Hematopoietic multipotent progenitor cell treated with erythropoietin and hydrocortisone succinate and interleukin-3 and kit ligand, for 17 days (in vitro differentiated cells): Measurements from ENCODE around the gene SNTA1.
"Not testable (repeated sequence)": the region's sequence is repeated elsewhere in the genome, so short reads cannot be mapped to it uniquely, and the experiment has no call there.

Experiments used
- DNase-seq: peaks from one replicate; pipeline ENCODE4 v3.0.0-alpha.2; 2015; ENCODE audit warnings: low spot score

Gene SNTA1

GRCh38 chr20:33443512-33444239, at the start of gene SNTA1:
SNTA1 (minus strand) TSS chr20:33443763; CDS start chr20:33443620, 143 bp downstream.
- DNase-seq, result peak; percentile 73

GRCh38 chr20:33490934-33491656, 47.5 kb upstream of the SNTA1 start:
- no peak for DNase-seq

DNA sequence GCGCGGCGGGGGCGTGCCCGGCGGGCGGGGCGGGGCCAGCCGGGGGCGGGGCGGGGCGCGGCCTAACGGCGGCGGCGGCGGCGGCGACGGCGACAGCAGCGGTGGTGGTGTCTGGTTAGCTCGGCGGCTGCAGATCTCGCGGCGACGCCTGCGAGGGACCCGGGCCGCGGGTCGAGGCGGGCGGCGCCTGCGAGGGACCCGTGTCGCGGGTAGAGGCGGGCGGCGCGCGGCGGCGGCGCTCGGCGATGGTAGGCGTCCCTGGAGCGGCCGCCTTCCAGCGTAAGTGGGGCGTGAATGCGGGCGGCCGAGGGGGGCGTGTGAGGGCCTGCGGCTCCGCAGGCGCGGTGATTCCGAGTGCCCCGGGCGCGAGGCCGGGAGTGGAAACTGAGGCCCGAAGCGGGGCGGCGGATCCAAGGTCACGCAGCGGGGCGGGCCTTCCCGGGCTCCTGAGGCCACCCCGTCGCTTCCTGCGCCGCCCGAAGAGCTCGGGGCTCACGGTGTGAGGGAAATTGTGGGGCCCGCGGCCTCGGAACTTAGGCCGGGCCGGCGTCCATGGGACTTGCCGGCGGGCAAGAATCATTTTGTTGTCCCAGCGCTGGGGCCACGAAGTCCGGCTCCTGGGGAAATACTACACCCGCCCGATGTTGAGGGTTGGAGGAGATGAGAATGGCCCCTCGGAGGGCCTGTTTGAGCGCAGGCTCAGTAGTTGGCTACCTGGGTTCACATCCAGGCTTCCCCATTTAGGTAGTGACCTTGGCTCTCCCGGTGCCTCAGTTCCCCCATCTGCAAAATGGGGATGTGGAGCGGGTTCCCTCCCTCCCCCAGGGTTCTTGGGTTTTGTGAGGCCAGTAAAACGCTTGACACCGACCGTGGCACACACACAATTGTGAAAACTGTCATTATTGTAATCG, 46.7 kb upstream of the SNTA1 start, which contains the start of gene CBFA2T2:
TSS of gene CBFA2T2 (plus strand) at position 74 of the 911 bp plus-strand sequence. CDS start at position 246, 172 bp downstream.
- no peak for DNase-seq

DNA sequence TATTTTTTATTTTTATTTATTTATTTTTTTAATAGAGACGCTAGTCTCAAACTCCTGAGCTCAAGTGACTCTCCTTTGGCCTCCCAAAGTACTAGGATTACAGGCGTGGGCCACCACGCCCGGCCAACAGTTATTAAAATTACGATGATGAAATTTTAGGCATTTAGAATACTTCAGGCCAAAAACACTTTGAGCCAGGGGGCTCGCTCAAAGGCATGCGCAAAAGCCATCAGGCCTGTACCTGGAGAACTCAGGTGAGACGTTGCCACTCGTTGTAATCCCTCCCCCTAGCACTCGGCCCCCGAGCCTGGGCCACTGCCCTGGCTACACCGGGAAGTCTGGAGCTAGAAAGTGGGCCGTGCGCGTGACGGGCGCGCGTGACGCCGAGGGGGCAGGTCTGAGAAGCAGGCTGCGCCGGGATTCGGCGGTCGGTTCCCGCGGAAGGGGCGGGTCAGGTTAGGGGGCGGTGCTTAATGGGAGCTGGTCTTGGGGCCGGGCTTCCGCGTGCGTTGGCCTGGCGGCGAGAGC, 46.0 kb upstream of the SNTA1 start:
- DNase-seq, result peak; percentile 97

- not testable (repeated sequence) for DNase-seq
Measured at GRCh38 chr20:33488661-33489494, 45.3 kb upstream of the SNTA1 start.

DNA sequence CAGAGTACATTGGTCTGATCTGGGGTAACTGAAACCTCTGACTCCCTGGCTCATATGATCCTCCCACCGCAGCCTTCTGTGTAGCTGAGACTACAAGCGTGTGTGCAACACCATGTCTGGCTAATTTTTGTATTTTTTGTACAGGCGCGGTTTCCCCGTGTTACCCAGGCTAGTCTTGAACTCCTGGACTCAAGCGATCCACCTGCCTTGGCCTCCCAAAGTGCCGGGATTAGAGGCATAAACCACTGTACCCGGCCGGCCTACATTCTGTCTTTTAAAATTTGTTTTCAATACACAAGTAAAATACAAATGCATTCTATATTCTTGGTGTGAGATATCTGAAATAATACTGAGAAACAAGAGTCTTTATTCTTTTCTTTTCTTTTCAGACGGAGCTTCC, 44.6 kb upstream of the SNTA1 start:
- no peak for DNase-seq

DNA sequence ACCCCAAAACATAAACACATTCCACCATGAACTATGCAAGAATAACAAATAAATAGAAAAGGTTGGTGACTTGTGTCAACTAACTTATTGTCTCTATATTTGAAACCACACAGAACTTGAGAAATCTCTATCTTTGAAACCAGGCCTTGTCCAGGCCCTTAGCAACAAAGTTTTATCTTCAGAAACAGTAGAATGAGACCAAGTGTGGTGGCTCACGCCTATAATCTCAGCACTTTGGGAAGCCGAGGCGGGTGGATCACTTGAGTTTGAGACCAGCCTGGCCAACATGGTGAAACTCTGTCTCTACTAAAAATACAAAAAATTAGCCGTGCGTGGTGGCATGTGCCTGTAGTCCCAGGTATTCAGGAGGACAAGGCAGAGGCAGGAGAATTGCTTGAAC, 39.6 kb upstream of the SNTA1 start:
- DNase-seq, result not testable (repeated sequence)

DNA sequence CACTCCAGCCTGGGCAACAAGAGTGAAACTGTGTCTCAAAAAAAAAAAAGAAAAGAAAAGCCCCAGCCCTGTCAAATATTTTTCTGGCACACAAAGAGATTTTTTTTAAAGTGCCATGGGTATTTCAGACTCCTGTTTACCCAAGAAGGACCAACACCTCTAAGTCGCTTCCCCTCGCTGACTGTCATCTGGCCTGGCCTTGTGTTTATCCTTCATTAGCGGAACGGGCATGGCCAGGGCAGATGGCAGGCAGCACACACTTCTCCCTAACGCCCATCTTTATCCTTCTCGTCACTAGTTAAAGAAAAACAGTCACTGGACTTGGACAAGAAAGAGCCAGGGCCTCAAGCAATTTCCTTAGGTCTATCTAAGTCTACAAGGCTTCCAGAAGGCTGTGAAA, 39.0 kb upstream of the SNTA1 start:
- DNase-seq, result no peak

DNA sequence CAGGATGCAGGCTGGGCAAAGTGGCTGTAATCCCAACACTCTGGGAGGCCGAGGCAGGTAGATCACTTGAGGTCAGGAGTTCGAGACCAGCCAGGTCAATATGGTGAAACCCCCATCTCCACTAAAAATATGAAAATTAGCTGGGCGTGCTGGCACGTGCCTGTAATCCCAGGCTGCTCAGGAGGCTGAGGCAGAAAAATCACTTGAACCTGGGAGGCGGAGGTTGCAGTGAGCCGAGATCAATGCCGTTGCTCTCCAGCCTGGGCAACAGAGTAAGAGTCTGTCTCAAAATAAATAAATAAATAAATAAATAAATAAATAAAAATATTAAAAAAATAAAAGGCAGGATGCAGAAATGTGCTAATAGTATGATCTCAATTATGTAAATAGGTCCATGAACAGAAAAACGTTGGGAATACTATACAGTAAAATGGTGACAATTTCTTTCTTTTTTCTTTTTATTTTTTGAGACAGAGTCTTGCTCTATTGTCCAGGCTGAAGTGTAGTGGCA, 37.9 kb upstream of the SNTA1 start:
- no peak for DNase-seq

DNA sequence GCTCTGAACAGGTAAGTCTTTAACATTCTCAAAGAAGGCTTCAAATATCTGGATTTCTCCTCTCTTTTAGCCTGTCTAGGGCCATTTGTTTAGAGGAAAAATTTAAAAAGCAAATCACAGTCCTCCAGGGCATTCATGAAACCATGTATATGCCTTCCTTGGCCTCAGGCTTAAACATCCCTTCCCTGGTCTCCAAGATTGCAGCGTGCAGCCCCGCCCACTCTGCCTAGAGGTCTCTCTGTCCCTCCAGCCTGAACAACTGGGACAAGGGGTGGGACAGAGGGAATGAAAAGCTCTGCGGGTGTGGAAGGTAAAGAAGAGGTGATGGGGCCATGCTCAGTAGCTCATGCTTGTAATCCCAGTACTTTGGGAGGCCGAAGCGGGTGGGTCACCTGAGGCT, 36.5 kb upstream of the SNTA1 start:
- no peak for DNase-seq

GRCh38 chr20:33477386-33478234, 34.0 kb upstream of the SNTA1 start:
- DNase-seq, result no peak

GRCh38 chr20:33475381-33476152, 32.0 kb upstream of the SNTA1 start:
- no peak for DNase-seq

DNA sequence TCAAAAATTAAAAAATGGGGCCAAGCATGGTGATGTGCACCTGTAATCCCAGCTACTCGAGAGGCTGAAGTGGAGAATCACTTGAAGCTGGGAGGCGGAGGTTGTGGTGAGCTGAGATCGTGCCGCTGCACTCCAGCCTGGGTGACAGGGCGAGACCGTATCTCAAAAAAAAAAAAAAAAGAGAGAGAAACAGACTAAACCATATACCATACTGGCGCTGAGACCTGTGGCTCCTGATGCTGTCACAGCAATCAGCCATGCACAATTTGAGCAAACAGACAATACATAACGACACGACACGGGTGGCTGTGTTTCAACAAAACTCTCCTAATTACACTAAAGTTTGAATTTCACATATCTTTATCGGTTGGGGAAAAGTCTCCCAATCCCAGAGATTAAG, 31.4 kb upstream of the SNTA1 start:
- DNase-seq, result no peak

DNA sequence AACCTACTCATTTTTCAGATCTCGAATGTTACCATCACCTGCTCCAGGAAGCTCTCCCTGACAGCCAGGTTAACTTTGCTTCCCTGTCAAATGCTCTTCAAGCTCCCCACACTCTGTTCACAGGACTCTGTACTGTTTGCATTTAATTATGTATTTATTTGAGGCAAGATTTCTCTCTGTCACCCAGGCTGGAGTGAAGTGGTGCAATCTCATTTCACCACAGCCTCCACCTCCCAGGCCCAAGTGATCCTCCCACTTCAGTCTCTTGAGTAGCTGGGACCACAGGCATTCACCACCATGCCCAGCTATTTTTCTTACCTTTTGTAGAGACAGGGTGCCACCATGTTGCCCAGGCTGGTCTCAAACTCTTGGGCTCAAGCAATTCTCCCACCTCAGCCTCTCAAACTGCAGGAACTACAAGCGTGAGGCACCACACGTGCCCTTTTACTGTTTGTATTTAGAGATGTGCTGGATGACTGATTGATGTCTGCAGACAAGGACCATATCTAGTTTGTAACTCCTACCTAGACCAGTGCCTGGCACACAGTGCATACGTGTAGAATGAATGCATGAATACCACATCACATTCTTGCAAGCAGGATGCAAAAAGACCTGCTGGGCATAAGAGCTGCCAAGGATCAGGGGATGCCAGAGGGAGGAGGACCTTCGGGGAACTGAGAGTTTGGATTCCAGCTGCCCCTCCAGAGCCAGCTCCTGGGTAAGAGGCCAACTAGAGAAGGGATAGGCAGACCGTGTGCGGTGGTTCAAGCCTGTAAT, 30.7 kb upstream of the SNTA1 start:
- no peak for DNase-seq

DNA sequence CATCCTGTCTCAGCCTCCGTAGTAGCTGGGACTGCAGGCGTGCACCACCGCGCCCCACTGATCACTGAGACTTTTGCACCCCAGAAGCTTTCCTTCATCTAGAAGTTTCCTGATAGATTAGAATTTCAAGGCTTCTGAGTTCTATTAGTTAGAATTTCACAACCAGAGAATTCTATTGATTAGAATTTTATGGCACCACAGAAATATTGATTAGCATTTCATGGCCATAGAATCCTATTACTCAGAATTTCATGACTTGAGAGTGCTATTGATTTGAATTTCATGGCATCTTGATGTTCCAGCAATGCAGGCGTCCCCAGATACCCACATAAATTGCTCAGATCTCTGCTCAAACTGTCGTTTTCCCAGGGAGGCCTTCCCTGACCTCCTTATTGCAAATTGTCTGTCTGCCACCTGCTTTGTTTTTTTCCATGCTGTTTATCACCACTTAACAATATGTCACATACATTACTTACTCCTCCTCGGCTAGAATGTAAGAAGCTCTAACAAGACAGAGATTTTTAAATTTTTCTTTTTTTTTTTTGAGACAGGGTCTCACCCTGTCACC, 29.4 kb upstream of the SNTA1 start:
- no peak for DNase-seq

DNA sequence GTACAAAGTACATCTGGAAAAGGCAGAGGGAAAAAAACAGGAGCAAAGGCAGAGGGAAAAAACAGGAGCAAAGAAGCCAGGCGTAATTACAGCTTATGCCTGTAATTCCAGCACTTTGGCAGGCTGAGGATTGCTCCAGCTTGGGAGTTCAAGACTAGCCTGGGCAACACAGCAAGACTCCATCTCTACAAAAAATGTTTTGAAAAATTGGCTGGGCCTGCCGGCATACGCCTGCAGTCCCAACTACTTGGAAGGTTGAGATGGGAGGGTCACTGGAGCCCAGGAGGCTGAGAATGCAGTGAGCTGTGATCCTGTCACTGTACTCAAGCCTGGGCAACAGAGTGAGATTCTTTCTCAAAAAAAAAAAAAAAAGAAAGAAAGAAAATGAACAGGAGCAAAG, 27.3 kb upstream of the SNTA1 start:
- DNase-seq, result no peak

DNA sequence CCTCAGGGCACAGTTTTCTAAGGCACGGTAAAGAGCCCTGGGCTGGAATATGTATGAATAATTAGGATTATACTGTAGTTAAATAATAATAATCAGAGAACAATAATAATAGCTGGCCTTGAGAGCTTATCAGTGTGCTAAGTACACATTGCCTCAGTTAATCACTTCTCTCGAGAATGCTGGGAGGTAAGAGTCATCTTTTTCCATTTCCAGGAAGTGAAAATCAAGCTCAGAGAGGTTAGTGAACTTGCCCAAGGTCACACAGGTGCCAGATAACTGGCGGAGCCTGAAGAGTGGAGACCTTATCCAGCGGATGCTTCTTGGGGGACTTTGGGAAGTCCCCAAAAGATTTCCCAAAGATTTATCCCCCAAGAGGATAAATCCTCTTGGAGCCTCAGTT, 26.9 kb upstream of the SNTA1 start:
- no peak for DNase-seq

- DNase-seq, result no peak
Measured at GRCh38 chr20:33466303-33466646, 22.7 kb upstream of the SNTA1 start.
